OCI-LY3 (cell line): Measurements from ENCODE around the gene FAT1.

ENCODE experiments used
- H2AFZ ChIP-seq: fragments of 200-600, 300-600 bp; shearing (Covaris generic); 2 replicates; pipeline ENCODE4 v1.6.0; 2014; ENCODE audit warnings: antibody characterized with exemption, low read depth, low read length
- H3K27ac ChIP-seq: fragments of 200-600, 300-600 bp; sonication (generic); 2 replicates; pipeline ENCODE4 v1.5.1; 2014; ENCODE audit warnings: mild to moderate bottlenecking, low read length, moderate library complexity, mixed read lengths
- H3K27me3 ChIP-seq: fragments of 200-600, 300-600 bp; sonication (generic); 2 replicates; pipeline ENCODE4 v1.6.1; 2014; ENCODE audit warnings: low read depth, low read length, mixed read lengths
- H3K36me3 ChIP-seq: fragments of 200-600, 300-600 bp; sonication (generic); replicated peaks from 2 replicates; pipeline ENCODE3; 2014; ENCODE audit warnings: low read depth, low read length, mixed read lengths
- H3K4me1 ChIP-seq: fragments of 300-600, 200-600 bp; sonication (generic); 2 replicates; pipeline ENCODE4 v1.6.1; 2014; ENCODE audit warnings: low read length, mixed read lengths
- H3K4me2 ChIP-seq: fragments of 200-600, 300-600 bp; sonication (generic); 2 replicates; pipeline ENCODE4 v1.6.1; 2014; ENCODE audit warnings: low read length, mixed read lengths
- H3K4me3 ChIP-seq: fragments of 300-600, 200-600 bp; sonication (generic); 2 replicates; pipeline ENCODE4 v1.5.1; 2014; ENCODE audit warnings: antibody characterized with exemption, mild to moderate bottlenecking, low read length, moderate library complexity
- H3K79me2 ChIP-seq: fragments of 300-600, 200-600 bp; shearing (Covaris generic); 2 replicates; pipeline ENCODE4 v1.6.1; 2014; ENCODE audit warnings: mild to moderate bottlenecking, low read length, mixed read lengths
- H3K9ac ChIP-seq: fragments of 300-600, 200-600 bp; shearing (Covaris generic); 2 replicates; pipeline ENCODE4 v1.6.0; 2014; ENCODE audit warnings: mild to moderate bottlenecking, low read length, moderate library complexity
- H3K9me3 ChIP-seq: fragments of 200-600, 300-600 bp; shearing (Covaris generic); 2 replicates; pipeline ENCODE4 v1.6.1; 2014; ENCODE audit warnings: low read length, mixed read lengths; ENCODE audit not compliant: insufficient read depth
- H4K20me1 ChIP-seq: fragments of 200-600, 300-600 bp; sonication (generic); 2 replicates; pipeline ENCODE4 v1.6.1; 2016; ENCODE audit warnings: low read length, mixed read lengths; ENCODE audit not compliant: insufficient read depth
- EZH2phosphoT487 ChIP-seq: fragments of 200-600 bp; shearing (Covaris generic); IDR thresholded peaks from 2 replicates; pipeline ENCODE4 v1.6.1; 2018; ENCODE audit warnings: antibody characterized with exemption, mixed run types, low read depth
- TF ChIP-seq, protein P1 (sequence below): fragments of 200-600, 300-600 bp; sonication (generic); IDR thresholded peaks from 2 replicates; pipeline ENCODE4 v1.5.1; 2014; ENCODE audit warnings: antibody characterized with exemption, low read length, low read depth

The FAT1 gene

DNA sequence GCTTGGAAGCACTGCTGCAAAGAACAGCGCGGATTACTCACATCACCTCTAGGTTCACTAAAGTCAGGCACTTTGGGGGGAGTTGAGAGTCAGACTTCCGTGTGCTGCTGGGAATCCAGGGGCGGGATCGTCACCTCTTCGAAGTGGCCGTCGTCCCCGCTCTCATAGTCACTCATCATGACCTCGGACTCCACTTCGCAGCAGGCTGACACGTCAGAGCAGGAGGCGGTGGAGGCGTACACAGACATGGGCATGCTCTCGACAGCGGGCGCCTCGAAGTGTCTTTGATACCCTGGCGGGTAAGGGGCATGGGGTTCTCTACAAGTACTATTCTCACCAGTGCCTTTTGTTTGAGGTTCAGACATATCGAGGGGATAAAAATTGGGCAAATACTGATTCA is 135.2 kb downstream of the FAT1 start:
- Histone ChIP-seq H3K27me3 (no peaks in the 10 kb centered on the region), H3K36me3 (no peaks in the 10 kb centered on the region), H3K9me3 (no peaks in the 10 kb centered on the region)

DNA sequence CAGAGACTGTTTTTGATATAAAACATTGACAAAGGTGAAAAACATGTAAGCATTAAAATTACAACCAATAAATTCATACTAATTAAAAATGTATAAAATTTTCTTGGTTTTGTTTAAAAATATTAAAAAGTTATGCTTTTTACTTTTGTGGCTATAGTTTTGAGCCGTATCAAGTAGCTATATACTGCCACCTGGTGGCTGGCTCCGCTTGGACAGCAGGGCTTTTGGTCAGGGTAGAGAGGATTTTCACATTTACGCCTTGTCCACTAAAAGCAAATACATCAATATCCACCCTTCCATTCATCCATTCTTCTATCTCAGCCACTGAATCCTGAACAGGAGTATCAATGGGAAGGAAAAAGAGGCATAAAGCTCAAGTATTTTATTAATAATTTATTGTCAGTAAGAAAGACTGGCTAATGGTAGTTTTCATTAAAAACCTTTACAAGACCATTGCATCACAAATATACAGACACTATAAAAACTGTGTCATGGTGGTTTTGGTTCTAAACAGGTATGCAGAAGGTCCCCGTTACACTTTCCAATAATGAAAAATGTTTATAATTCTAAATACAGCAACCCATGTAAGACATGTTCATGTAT is 136.1 kb downstream of the FAT1 start:
- H4K20me1 ChIP-seq = no peaks in the 10 kb centered on the region
- no peaks in the 10 kb centered on the region for H3K9me3 ChIP-seq
- H3K4me1 ChIP-seq = no peaks in the 10 kb centered on the region
- H3K36me3 ChIP-seq = no peaks in the 10 kb centered on the region
- no peaks in the 10 kb centered on the region for H3K79me2 ChIP-seq
- H3K27ac ChIP-seq = no peak overlapping the region
- H3K4me3 ChIP-seq = no peak overlapping the region
- no peak overlapping the region for H3K4me2 ChIP-seq
- no peak overlapping the region for H3K9ac ChIP-seq
- H3K27me3 ChIP-seq = no peaks in the 10 kb centered on the region
- TF ChIP-seq, protein P1, sequence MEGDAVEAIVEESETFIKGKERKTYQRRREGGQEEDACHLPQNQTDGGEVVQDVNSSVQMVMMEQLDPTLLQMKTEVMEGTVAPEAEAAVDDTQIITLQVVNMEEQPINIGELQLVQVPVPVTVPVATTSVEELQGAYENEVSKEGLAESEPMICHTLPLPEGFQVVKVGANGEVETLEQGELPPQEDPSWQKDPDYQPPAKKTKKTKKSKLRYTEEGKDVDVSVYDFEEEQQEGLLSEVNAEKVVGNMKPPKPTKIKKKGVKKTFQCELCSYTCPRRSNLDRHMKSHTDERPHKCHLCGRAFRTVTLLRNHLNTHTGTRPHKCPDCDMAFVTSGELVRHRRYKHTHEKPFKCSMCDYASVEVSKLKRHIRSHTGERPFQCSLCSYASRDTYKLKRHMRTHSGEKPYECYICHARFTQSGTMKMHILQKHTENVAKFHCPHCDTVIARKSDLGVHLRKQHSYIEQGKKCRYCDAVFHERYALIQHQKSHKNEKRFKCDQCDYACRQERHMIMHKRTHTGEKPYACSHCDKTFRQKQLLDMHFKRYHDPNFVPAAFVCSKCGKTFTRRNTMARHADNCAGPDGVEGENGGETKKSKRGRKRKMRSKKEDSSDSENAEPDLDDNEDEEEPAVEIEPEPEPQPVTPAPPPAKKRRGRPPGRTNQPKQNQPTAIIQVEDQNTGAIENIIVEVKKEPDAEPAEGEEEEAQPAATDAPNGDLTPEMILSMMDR = peak; percentile 44
- no peak for TF ChIP-seq EZH2phosphoT487
- no peak overlapping the region for H2AFZ ChIP-seq

More for the DNA sequence above, 135.2 kb downstream of the FAT1 start:
- Histone ChIP-seq H3K4me3 (no peak overlapping the region), H3K79me2 (no peaks in the 10 kb centered on the region), H3K4me2 (no peak overlapping the region), H3K4me1 (no peaks in the 10 kb centered on the region), H3K9ac (no peak overlapping the region), H4K20me1 (no peaks in the 10 kb centered on the region), H3K27ac (no peak overlapping the region), H2AFZ (no peak overlapping the region)
- TF ChIP-seq, protein P1 = no peak
- TF ChIP-seq EZH2phosphoT487 = no peak

DNA sequence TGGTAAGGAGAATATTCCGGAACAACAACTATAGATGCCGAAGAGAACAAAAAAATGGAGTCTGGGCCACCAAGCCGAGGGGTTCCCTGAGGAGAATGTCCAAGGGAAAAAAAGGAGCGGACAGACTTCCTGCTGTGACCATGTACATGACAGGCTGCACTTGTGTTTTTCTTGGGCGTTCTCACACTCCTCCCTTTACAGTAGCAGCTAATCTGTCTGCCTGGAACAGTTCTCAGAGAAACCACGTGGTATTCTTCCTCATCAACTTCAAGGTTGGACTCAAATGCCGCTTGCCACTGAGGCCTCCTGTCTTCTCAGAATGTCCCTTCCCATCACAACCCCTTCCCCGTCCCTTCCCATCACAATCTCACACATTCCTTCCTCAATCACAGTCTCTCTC is 137.5 kb downstream of the FAT1 start:
- no peak overlapping the region for H3K9ac ChIP-seq
- no peaks in the 10 kb centered on the region for H3K36me3 ChIP-seq
- H3K79me2 ChIP-seq = no peaks in the 10 kb centered on the region
- H3K4me1 ChIP-seq = no peaks in the 10 kb centered on the region
- H3K27ac ChIP-seq = no peak overlapping the region
- no peak overlapping the region for H3K4me3 ChIP-seq
- H3K4me2 ChIP-seq = no peak overlapping the region
- no peaks in the 10 kb centered on the region for H3K27me3 ChIP-seq
- H3K9me3 ChIP-seq = no peaks in the 10 kb centered on the region
- H4K20me1 ChIP-seq = no peaks in the 10 kb centered on the region
- TF ChIP-seq EZH2phosphoT487 = no peak
- TF ChIP-seq, protein P1 = no peak
- H2AFZ ChIP-seq = no peak overlapping the region

DNA sequence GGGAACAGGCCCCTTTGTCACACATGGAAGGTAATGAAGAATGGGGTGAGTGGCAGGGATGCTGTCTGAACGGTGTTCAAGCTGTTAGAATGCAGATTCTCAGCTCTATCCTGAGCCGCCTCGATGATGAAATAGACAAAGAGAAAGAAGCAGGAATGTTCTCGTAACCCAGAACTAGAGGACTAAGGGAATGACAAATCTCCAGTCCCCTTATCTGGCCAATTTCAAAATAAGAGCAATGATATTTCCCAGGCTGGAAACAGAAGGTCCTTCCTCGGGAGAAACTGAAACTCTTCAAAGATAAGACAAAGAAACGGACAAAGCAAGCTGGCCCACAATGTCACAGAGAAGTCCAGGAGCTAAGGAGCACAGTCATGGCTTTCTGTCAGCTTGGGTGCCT is 138.7 kb downstream of the FAT1 start:
- no peak overlapping the region for H3K27ac ChIP-seq
- H4K20me1 ChIP-seq = no peaks in the 10 kb centered on the region
- no peak overlapping the region for H3K4me3 ChIP-seq
- H3K27me3 ChIP-seq = no peaks in the 10 kb centered on the region
- H3K9ac ChIP-seq = no peak overlapping the region
- no peak overlapping the region for H3K4me2 ChIP-seq
- no peak overlapping the region for H2AFZ ChIP-seq
- TF ChIP-seq, protein P1 = no peak
- no peak for TF ChIP-seq EZH2phosphoT487
- no peaks in the 10 kb centered on the region for H3K36me3 ChIP-seq
- H3K9me3 ChIP-seq = no peaks in the 10 kb centered on the region
- H3K4me1 ChIP-seq = no peaks in the 10 kb centered on the region
- no peaks in the 10 kb centered on the region for H3K79me2 ChIP-seq
